ENCODE measurements around the gene NAT10.

NAT10 gene

DNA sequence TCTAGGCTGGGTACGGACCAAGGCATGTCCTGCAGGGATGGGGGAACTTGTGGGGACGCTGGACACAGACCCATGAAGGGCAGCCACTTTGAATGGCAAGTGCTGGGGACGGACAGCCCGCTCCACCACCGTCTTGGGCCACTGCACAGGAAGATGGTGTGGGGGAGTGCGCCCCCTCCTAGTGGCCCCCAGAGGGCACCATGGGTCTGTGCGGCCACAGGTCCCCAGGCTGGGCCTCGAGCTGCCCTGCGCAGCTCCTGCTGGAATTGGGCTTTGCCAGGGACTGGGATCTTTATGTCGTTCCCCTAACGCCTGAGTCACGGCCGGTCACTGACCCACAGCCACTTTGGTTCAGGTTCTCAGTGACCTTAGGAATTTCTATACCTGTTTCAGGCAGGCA is 44.4 kb downstream of the NAT10 start:
- H3K9me3 ChIP-seq (ENCODE audit: control insufficient read depth, insufficient read depth, low read length), result no peaks in the 10 kb centered on the region
- no peaks in the 10 kb centered on the region for H3K27me3 ChIP-seq (ENCODE audit: control insufficient read depth, insufficient read depth, low read length)
- H3K9ac ChIP-seq (ENCODE audit: low read depth, low read length), result no peak overlapping the region
- peaks cover 92% of the 10 kb centered on the region for H3K36me3 ChIP-seq (ENCODE audit: control insufficient read depth, insufficient read depth, low read length)
- no peak overlapping the region for H3K27ac ChIP-seq (ENCODE audit: low read depth, low read length)
- H3K4me1 ChIP-seq (ENCODE audit: control insufficient read depth, insufficient read depth, low read length), result no peaks in the 10 kb centered on the region
- no peak overlapping the region for H3K4me3 ChIP-seq (ENCODE audit: low read depth, low read length)

DNA sequence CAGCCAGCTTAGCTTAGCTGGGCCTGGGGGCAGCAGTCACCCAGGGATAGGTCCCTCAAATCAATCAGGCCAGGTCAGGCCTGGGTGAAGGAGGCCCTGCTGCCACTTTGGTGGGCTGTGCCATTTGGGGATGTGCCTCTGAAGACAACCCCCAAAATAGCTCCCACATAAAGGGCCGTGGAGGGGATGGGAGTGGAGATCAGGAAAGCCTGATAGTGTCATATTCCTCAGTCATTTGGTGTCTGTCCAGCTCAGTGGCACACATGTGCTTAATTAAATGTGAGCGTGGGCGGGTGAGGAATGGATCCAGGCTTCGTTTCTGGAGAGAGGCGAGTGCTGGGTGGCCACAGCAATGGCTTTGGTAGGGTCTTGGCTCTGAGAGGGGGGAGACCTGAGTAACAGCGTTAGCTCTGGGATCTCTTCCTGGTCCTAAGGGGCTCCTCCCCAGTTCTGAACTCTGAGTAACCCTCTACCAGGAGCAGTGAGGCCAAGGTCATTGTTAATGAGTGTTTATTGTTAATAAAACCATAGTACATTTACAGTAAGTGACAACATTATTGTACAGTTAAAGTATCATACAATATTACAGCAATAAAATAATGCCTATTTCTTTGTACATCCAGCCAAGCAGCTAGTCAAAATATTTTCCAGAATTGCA is 45.2 kb downstream of the NAT10 start:
- Histone ChIP-seq H3K27me3 (ENCODE audit: control insufficient read depth, insufficient read depth, low read length) (no peaks in the 10 kb centered on the region), H3K9ac (ENCODE audit: low read depth, low read length) (no peak overlapping the region), H3K9me3 (ENCODE audit: control insufficient read depth, insufficient read depth, low read length) (no peaks in the 10 kb centered on the region), H3K27ac (ENCODE audit: low read depth, low read length) (no peak overlapping the region), H3K4me1 (ENCODE audit: control insufficient read depth, insufficient read depth, low read length) (no peaks in the 10 kb centered on the region), H3K36me3 (ENCODE audit: control insufficient read depth, insufficient read depth, low read length) (peaks cover 87% of the 10 kb centered on the region), H3K4me3 (ENCODE audit: low read depth, low read length) (no peak overlapping the region)

- Histone ChIP-seq H3K36me3 (ENCODE audit: control insufficient read depth, insufficient read depth, low read length) (peaks cover 82% of the 10 kb centered on the region), H3K4me1 (ENCODE audit: control insufficient read depth, insufficient read depth, low read length) (no peaks in the 10 kb centered on the region), H3K27ac (ENCODE audit: low read depth, low read length) (no peak overlapping the region), H3K9me3 (ENCODE audit: control insufficient read depth, insufficient read depth, low read length) (no peaks in the 10 kb centered on the region), H3K27me3 (ENCODE audit: control insufficient read depth, insufficient read depth, low read length) (no peaks in the 10 kb centered on the region), H3K9ac (ENCODE audit: low read depth, low read length) (no peak overlapping the region), H3K4me3 (ENCODE audit: low read depth, low read length) (no peak overlapping the region)
Measured at GRCh38 chr11:34151166-34151565, 45.7 kb downstream of the NAT10 start.

DNA sequence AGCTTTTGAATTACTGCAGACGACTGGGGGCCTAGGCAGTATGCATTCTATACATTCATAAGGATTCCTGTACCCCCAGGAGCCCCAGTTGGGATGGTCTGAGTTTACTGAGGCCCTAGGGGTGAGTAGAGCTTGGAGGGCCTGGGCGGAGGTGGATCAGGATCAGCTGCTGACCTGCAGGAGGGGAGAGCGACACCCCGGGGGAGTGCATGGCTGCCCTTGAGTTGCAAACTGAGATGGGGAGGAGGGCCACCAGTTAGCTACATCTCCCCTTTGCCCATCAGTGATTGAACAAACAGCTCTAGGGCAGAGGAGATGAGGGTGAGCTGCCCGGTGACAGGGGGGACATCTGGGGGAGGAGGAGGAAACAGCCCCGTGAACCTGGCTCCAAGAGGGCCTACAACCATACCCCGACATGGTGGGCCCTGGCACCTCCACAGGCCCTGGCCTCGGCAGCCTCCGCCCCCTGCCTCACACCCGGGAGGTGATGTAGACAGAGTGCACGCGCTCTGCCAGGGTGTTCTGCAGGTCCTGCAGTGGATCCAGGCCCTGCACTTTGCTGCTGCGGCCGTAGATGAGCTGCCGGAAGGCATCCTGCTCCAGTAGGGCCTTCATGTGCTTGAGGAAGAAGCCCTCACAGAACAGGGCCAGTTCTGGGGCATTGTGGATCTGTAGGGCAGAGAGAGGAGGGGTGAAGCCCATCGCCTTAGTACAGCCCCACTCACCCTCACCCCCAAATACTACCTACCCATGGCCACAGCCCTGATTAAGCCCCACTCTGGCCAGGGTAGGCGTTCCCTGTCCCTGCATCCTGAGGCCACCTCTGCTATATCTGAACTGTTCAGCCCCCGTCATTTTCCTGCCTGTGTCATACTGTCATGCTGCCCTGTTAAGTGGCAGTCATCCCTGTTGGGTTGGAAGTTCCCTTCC is 46.8 kb downstream of the NAT10 start:
- H3K4me3 ChIP-seq (ENCODE audit: low read depth, low read length), result no peak overlapping the region
- no peaks in the 10 kb centered on the region for H3K9me3 ChIP-seq (ENCODE audit: control insufficient read depth, insufficient read depth, low read length)
- H3K36me3 ChIP-seq (ENCODE audit: control insufficient read depth, insufficient read depth, low read length), result peaks cover 72% of the 10 kb centered on the region
- no peaks in the 10 kb centered on the region for H3K27me3 ChIP-seq (ENCODE audit: control insufficient read depth, insufficient read depth, low read length)
- no peaks in the 10 kb centered on the region for H3K4me1 ChIP-seq (ENCODE audit: control insufficient read depth, insufficient read depth, low read length)
- H3K27ac ChIP-seq (ENCODE audit: low read depth, low read length), result no peak overlapping the region
- H3K9ac ChIP-seq (ENCODE audit: low read depth, low read length), result no peak overlapping the region

GRCh38 chr11:34154059-34154875 is 48.8 kb downstream of the NAT10 start:
- H3K4me3 ChIP-seq (ENCODE audit: low read depth, low read length), result no peak overlapping the region
- H3K9me3 ChIP-seq (ENCODE audit: control insufficient read depth, insufficient read depth, low read length), result no peaks in the 10 kb centered on the region
- H3K27ac ChIP-seq (ENCODE audit: low read depth, low read length), result no peak overlapping the region
- H3K27me3 ChIP-seq (ENCODE audit: control insufficient read depth, insufficient read depth, low read length), result no peaks in the 10 kb centered on the region
- H3K4me1 ChIP-seq (ENCODE audit: control insufficient read depth, insufficient read depth, low read length), result no peaks in the 10 kb centered on the region
- H3K9ac ChIP-seq (ENCODE audit: low read depth, low read length), result no peak overlapping the region
- H3K36me3 ChIP-seq (ENCODE audit: control insufficient read depth, insufficient read depth, low read length), result peaks cover 51% of the 10 kb centered on the region

GRCh38 chr11:34155057-34155756 is 49.8 kb downstream of the NAT10 start:
- no peak overlapping the region for H3K9ac ChIP-seq (ENCODE audit: low read depth, low read length)
- H3K27ac ChIP-seq (ENCODE audit: low read depth, low read length), result no peak overlapping the region
- no peaks in the 10 kb centered on the region for H3K27me3 ChIP-seq (ENCODE audit: control insufficient read depth, insufficient read depth, low read length)
- H3K4me1 ChIP-seq (ENCODE audit: control insufficient read depth, insufficient read depth, low read length), result no peaks in the 10 kb centered on the region
- H3K9me3 ChIP-seq (ENCODE audit: control insufficient read depth, insufficient read depth, low read length), result no peaks in the 10 kb centered on the region
- H3K36me3 ChIP-seq (ENCODE audit: control insufficient read depth, insufficient read depth, low read length), result peaks cover 42% of the 10 kb centered on the region
- H3K4me3 ChIP-seq (ENCODE audit: low read depth, low read length), result no peak overlapping the region

DNA sequence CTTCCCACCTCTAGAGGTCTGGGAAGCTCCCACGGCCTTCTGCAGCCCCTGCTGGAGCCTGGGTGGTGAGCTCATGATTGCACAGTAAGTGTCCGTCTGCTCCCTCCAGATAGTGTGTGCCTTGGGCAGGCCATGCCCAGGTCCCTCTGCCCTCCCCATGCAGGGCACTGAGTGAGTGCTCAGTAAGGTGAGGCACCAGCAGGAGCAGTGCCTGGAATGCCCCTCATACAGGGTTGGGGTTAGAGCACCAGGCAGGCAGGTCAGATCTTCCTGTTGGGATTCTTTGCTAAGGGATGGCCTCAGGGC is 50.3 kb downstream of the NAT10 start:
- Histone ChIP-seq H3K9me3 (ENCODE audit: control insufficient read depth, insufficient read depth, low read length) (no peaks in the 10 kb centered on the region), H3K36me3 (ENCODE audit: control insufficient read depth, insufficient read depth, low read length) (peaks cover 37% of the 10 kb centered on the region), H3K9ac (ENCODE audit: low read depth, low read length) (no peak overlapping the region), H3K27me3 (ENCODE audit: control insufficient read depth, insufficient read depth, low read length) (no peaks in the 10 kb centered on the region), H3K4me3 (ENCODE audit: low read depth, low read length) (no peak overlapping the region), H3K27ac (ENCODE audit: low read depth, low read length) (no peak overlapping the region), H3K4me1 (ENCODE audit: control insufficient read depth, insufficient read depth, low read length) (no peaks in the 10 kb centered on the region)

GRCh38 chr11:34157163-34157562 is 51.7 kb downstream of the NAT10 start:
- Histone ChIP-seq H3K9me3 (ENCODE audit: control insufficient read depth, insufficient read depth, low read length) (no peaks in the 10 kb centered on the region), H3K9ac (ENCODE audit: low read depth, low read length) (no peak overlapping the region), H3K36me3 (ENCODE audit: control insufficient read depth, insufficient read depth, low read length) (peaks cover 25% of the 10 kb centered on the region), H3K4me1 (ENCODE audit: control insufficient read depth, insufficient read depth, low read length) (no peaks in the 10 kb centered on the region), H3K27ac (ENCODE audit: low read depth, low read length) (no peak overlapping the region), H3K4me3 (ENCODE audit: low read depth, low read length) (no peak overlapping the region), H3K27me3 (ENCODE audit: control insufficient read depth, insufficient read depth, low read length) (no peaks in the 10 kb centered on the region)

DNA sequence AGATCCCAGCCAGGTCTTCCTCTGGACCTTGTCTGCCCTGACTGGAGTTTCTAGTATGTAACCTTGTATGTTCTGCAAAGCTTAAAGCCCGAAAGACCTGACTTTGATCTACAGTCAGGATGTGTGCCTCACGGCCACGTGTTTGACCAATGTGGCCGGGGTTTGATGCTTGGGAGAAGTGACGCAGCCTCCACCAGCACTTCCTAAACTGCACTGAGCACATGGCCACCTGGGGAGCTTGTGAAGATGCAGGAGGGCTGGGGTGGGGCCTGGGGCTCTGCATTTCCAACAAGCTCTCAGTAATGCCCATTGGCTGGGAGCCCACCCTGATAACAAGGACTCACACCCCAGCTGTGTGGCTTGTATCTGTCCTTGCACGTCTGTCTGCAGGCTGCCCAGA is 53.2 kb downstream of the NAT10 start:
- H3K27me3 ChIP-seq (ENCODE audit: control insufficient read depth, insufficient read depth, low read length), result no peaks in the 10 kb centered on the region
- H3K9ac ChIP-seq (ENCODE audit: low read depth, low read length), result no peak overlapping the region
- no peak overlapping the region for H3K4me3 ChIP-seq (ENCODE audit: low read depth, low read length)
- no peaks in the 10 kb centered on the region for H3K9me3 ChIP-seq (ENCODE audit: control insufficient read depth, insufficient read depth, low read length)
- H3K36me3 ChIP-seq (ENCODE audit: control insufficient read depth, insufficient read depth, low read length), result peaks cover 13% of the 10 kb centered on the region; the same call in 1 of the 2 replicates
- no peak overlapping the region for H3K27ac ChIP-seq (ENCODE audit: low read depth, low read length)
- H3K4me1 ChIP-seq (ENCODE audit: control insufficient read depth, insufficient read depth, low read length), result no peaks in the 10 kb centered on the region

DNA sequence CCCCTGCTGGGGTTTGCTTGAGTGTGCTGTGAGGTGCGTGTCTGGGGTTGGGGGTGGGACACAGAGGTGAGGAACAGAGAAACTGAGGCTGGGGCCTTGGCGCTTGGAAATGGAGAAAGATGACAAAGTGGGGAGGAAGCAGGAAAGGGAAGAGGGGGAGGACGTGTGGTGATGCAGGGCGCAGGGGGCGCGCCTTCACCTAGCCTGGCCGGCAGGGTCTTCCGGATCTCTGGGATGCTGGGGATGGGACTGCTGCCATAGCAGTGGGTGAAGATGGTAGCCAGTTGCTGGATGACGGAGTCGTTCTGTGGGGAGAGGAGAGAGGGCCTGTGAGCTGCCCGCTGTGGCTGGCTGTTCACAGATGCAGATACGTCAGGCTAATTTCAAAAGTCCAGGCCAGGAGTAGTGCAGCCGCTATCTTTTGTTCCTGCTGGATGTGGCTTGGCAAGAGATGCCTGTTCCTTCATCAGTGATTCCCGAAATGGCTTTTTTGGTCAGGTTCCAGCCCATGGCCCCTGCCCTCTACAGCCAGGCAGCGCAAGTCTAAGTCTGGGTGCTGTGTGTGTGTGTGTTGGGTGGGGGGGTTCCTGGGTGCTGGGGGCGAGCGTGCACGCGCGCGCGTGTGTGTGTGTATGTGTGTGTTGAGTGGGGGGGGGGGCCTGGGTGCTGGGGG is 54.8 kb downstream of the NAT10 start:
- no peaks in the 10 kb centered on the region for H3K27me3 ChIP-seq (ENCODE audit: control insufficient read depth, insufficient read depth, low read length)
- H3K4me3 ChIP-seq (ENCODE audit: low read depth, low read length), result no peak overlapping the region
- H3K9ac ChIP-seq (ENCODE audit: low read depth, low read length), result no peak overlapping the region
- no peaks in the 10 kb centered on the region for H3K4me1 ChIP-seq (ENCODE audit: control insufficient read depth, insufficient read depth, low read length)
- H3K27ac ChIP-seq (ENCODE audit: low read depth, low read length), result no peak overlapping the region
- H3K9me3 ChIP-seq (ENCODE audit: control insufficient read depth, insufficient read depth, low read length), result no peaks in the 10 kb centered on the region
- H3K36me3 ChIP-seq (ENCODE audit: control insufficient read depth, insufficient read depth, low read length), result no peaks in the 10 kb centered on the region

Measured in HUES48 (cell line).